GM12865 (cell line): ENCODE data around the gene CDHR3.

Experiments used
- DNase-seq: peaks from one replicate; pipeline ENCODE4 v3.0.0; 2010; ENCODE audit warnings: low read depth
- H3K4me3 ChIP-seq: 2 replicates; pipeline ENCODE4 v1.5.1; 2011; ENCODE audit warnings: mild to moderate bottlenecking, low read depth, low read length, control low read depth
- TF ChIP-seq, protein P1 (sequence below): IDR thresholded peaks from 2 replicates; pipeline ENCODE4 v1.5.1; 2011; ENCODE audit warnings: low read length, control low read depth, low read depth, inconsistent platforms; ENCODE audit not compliant: insufficient read depth; ENCODE audit errors: missing control alignments

CDHR3 gene

DNA sequence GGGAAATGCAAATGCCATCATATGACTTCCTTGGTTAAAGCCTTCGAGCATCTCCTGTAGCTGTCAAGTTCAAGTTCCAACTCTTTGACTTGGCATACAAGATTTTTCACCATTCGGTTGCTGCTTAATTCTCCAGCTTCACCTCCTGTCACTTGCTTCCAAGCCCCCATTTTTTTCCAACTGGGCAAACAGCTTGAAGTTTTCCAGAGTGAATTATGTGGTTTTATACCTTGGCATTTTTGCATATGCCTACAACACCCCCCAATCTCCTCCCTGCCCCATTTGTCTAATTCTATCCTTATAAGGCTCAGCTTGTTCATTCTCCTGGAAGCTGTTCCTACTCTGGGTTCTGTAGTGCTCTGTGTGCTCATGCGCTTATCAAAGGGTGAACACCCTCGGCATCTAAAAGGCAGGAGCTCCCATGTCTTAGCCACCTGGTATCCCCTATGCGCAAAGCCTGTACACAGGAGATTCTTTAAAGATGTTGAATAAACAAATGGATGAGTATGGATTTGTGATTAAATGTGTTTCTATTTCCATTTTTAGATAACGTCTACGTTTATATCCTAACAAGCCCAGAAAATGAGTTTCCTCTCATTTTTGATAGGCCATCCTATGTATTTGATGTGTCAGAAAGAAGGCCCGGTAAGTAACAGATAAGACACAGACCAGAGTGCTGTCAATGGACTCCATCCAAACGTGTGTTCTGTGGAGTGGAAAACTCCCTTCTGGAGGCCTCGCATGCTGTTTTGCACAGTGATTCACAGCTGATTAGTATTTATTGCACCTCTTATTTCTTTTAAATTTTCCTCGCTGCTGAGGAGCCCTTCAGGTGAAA is 52.5 kb downstream of the CDHR3 start:
- no peak for DNase-seq
- TF ChIP-seq, protein P1, sequence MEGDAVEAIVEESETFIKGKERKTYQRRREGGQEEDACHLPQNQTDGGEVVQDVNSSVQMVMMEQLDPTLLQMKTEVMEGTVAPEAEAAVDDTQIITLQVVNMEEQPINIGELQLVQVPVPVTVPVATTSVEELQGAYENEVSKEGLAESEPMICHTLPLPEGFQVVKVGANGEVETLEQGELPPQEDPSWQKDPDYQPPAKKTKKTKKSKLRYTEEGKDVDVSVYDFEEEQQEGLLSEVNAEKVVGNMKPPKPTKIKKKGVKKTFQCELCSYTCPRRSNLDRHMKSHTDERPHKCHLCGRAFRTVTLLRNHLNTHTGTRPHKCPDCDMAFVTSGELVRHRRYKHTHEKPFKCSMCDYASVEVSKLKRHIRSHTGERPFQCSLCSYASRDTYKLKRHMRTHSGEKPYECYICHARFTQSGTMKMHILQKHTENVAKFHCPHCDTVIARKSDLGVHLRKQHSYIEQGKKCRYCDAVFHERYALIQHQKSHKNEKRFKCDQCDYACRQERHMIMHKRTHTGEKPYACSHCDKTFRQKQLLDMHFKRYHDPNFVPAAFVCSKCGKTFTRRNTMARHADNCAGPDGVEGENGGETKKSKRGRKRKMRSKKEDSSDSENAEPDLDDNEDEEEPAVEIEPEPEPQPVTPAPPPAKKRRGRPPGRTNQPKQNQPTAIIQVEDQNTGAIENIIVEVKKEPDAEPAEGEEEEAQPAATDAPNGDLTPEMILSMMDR: no peak
- no peak overlapping the region for H3K4me3 ChIP-seq

DNA sequence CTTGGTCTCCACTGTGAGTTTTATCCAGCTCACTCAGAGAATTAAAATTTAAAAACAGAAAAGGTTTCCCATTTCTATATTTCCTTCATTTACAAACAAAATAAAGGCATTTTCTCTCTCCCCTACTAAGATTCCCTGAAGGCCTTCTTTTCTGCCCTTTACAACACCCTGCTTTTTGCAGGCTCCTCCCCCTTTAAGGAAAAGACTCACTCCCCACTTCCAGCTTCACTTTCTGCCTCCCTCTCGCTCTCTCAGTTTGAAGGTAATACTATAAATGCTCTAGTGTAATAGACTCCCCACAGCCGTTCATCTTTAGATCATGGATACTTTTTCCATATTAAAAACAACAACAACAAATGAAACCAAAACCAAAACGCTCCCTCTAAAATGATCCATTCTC is 53.3 kb downstream of the CDHR3 start:
- no peak for DNase-seq
- no peak overlapping the region for H3K4me3 ChIP-seq
- TF ChIP-seq, protein P1: no peak

DNA sequence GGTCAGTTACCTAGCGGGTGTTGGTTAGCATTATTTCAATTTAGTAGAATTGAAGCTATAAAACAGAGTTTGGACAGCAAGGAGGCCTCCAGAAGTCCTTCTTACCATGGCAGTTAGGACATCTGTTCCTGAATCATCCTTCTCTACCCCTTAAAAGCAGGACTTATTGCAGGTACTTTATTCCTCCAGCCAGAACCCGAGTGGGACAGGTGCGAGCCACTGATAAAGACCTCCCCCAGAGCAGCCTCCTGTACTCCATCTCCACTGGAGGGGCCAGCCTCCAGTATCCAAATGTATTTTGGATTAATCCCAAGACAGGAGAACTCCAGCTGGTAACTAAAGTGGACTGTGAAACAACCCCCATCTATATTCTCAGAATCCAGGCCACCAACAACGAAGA is 54.6 kb downstream of the CDHR3 start:
- TF ChIP-seq, protein P1: no peak
- DNase-seq: no peak
- H3K4me3 ChIP-seq: no peak overlapping the region

DNA sequence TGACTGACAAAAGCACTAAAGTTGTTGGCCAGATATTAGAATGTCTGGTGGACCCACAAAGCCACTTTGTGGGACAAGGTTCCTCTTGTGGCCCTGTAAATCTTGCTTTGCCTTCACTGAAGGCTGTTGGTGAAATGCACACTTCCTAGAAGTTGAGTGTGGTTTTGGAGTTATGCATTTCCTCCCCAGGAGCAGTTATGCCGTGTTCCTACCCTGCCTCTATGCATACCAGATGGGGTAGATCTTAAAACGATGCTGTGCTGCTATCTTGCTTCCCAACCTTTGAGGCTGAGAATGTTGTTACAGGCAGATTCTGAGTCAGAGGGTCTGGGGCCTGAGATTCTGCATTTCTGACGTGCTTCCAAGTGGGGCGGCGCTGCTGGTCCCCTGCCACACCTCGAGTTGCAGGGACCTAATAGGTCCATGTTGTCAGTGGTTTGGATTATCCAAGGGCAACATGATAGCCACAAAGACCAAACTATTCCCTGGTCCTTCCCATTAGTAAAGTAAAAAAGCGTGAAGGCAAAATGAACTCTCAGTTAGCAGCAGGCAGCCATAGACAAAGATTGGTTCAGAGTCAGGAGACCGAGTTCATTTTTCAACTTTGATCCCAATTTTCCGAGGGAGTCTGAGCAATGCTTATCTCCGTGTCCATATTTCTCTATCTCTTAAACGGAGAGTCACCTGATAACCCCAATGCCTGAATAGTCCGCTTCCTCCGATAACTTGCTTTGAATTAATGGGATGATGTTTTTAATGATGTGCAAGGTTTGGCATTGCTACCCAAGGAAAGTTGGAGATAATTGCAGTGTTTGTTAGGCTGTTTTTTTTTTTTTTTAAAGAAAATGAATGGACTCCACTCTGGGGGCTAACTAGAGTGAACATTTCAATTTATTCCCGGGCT is 55.8 kb downstream of the CDHR3 start:
- DNase-seq: no peak
- TF ChIP-seq, protein P1: no peak
- no peak overlapping the region for H3K4me3 ChIP-seq

DNA sequence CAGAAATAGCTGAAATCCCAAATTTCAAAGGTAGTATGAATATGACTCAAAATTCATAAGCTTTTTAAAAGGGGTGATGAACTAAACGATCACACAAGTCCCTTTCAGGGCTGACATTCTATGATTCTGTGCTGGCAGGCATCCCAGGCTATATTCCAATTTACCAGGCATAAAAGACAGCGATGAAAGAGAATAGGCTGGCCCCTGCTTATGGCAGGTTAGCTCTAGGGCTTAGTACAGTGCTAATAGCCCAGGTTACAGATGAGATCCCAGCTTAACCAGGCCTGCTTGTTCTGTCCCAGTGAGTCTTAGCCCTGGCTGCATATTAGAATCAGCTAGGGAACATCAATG is 56.4 kb downstream of the CDHR3 start:
- no peak overlapping the region for H3K4me3 ChIP-seq
- TF ChIP-seq, protein P1: no peak
- no peak for DNase-seq

DNA sequence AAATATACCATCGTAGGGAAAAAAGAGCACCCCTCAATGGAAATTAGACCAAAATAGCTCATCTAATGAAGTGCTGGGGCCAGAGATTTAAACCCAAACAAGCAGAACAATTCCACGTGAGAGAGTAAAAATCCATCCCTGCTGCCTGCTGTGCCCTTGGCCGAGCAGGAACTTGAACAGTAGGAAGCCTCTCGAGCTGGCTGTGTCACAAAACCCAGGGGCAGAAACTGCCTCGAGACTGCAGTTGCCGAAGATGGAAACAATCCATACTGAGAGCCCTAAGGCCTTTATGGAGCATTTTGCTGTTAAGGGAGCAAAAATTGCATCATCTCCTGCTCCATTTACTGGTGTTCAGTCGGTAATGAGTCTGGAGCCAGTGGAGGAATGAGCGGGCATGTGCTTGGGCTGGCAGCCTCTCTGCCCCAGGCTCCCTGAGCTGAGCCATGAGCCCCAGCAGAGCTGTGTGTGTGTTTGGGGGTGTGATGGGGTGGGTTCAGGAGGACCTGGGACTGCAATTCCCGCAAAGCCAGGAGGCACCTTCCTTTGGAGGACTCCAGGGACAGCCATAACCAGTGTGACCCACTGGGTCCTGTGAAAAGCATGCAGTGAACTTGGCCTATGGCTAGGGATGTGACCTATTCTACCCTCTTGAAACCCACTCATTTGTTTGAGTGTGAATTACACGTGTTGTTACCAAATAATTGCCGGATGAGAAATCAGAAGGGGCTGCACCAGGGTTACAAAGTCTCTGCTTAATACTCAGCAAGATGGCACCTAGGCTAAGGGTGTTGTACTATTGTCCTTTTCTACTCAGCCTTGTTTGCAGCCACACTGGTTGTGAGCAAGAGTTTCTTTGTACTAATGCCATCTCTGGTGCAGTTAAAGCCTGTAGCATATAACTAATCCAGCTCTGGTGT is 58.3 kb downstream of the CDHR3 start:
- no peak overlapping the region for H3K4me3 ChIP-seq
- no peak for DNase-seq
- TF ChIP-seq, protein P1: no peak
